ENCODE measurements around the gene POM121L12.

Gene POM121L12
- total RNA-seq, result 0 reads per million in 2 experiments

DNA sequence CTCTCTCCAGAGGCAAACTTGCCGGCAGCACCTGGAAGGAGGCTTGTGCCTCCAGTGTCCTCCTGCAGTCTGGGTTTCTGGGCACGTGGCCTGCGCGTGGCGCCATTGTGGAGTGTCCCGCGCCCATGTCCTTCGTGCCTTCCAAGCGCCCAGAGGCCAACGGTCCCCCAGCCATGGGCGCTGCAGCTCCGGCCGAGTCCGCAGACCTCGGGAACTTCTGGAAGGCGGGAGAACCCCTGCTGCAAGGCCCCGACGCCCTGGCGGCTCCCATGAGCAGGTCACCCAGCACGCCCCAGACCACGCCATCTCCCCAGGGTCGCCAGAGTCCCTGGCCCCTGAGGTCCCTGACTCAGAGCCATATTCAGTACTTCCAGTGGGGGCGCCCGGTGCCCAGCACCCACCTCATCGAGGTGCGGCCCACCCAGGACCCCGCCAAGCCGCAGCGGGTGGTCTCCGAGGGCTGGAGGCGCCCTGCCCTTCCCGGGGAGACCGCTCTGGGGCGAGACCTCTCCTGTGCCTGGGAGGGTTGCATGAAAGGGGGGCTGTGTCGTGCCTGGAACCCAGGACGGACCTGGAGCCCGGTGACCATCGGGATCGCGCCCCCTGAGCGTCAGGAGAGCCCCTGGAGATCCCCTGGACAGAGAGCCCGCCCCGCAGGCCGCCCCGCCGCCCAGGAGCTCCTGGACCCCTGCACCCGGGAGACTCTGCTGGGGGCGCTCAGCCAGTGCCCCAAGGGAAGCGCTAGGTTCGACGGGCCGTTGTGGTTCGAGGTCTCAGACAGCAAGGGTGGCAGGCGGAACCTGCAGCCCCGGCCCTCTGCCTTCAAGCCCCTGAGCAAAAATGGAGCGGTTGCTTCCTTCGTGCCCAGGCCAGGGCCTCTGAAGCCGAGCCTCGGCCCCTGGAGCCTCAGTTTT, at the start of gene POM121L12:
Gene POM121L12 (plus strand): TSS at position 135 of the 914 bp plus-strand sequence. CDS start 39 bp downstream, at position 174.
- DNase-seq (ENCODE audit: low read depth), result no peak

DNA sequence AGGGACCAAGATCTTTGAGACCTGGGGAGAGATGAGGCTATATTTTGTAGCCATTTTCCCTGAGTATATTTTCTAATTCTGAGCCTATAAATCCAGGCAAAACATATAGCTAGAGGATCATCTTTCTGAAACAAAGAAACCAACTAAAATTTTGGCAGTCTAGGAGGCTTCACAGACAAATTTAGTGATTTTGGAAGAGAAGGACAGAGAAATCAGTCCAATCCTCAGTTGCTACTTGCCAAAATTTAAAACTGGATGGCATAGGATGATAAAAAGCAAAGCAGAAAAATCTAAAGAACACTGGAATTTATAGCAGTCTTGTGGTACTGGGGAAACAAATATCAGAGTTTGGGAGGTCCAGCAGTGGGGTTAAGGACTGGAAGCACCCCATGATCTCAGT, 43.4 kb upstream of the POM121L12 start:
- DNase-seq (ENCODE audit: low read depth), result no peak

DNA sequence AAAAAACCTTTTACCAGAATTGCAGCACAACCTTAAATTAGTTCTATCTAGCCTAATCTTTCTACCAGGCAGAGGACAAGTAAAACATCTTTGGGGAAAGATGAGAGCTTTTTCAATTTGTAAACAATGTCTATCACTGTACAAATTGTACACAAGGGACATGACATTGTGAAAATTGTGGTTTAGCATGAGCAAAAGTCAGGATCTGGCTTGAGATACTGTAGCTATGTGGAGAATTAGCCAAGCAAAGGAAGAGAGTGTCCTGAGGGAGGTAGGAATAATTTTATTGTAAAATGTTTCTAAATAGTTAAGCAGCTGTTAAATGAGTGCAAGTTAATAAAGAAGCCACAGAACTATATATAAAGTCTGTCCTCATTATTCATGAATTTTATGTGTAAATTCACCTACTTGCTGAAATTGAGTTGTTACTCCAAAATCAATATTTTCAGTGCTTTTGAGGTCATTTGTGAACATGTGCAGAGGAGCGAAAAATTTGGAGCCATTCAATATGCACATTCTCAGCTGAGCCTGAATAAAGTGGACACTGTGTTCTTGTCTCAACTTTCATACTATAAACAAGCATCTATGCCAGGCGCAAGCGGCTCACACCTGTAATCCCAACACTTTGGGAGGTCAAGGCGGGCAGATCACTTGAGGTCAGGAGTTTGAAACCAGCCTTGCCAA, 42.8 kb upstream of the POM121L12 start:
- DNase-seq (ENCODE audit: low read depth), result no peak

DNA sequence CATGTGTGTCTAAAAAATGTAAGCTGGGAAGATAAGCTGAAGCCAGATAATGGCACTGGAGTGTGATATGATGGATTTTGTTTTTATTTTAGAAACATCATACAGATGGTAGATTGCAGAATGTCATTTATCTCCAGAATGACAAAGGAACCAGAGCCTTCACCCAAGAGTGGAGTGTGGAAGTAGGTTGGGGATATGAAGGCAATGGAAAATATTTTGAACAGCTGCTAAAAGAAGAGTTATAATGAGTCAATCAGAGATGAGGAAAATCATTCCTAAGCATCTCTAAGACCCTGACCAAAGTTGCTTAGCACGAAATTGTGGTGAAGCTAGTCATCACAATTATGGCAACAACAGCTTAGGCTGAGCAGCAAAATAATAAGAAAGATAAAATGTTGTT, 39.8 kb upstream of the POM121L12 start:
- DNase-seq (ENCODE audit: low read depth), result no peak

DNA sequence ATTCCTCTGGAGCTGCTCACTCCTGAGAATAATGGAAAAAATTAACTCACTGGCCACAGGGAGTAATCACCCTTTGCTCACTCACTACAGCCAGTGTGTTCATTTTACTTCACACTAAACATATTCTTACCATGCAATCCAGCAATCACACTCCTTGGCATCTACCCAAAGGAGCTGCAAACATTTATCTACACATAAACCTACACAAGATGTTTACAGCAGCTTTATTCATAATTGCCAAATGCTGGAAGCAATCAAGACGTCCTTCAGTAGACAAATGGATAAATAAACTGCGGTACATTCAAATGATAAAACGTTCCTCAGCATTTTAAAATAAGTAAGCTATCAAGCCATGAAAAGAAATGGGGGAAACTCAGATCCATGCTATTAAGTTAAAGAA, 34.2 kb upstream of the POM121L12 start:
- DNase-seq (ENCODE audit: low read depth), result no peak

DNA sequence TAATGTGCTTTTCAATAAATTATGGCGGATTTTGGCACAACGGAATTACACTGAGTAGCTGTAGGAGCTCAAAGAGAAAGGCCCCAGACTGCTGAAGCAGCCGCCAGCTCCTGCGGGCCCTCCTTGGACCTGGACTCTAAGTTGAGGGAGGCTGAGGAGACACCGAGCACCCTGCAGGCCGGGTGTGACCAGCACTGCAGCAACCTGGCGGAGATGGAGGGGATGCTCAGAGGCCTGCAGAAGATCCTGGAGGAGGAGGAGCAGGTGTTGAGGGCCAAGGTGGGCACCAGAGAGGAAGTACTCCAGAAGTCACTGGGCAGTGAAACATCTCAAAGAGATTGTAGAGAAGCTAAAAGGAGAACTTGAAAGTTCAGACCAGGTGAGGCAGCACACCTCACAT, 33.0 kb upstream of the POM121L12 start:
- DNase-seq (ENCODE audit: low read depth), result no peak

DNA sequence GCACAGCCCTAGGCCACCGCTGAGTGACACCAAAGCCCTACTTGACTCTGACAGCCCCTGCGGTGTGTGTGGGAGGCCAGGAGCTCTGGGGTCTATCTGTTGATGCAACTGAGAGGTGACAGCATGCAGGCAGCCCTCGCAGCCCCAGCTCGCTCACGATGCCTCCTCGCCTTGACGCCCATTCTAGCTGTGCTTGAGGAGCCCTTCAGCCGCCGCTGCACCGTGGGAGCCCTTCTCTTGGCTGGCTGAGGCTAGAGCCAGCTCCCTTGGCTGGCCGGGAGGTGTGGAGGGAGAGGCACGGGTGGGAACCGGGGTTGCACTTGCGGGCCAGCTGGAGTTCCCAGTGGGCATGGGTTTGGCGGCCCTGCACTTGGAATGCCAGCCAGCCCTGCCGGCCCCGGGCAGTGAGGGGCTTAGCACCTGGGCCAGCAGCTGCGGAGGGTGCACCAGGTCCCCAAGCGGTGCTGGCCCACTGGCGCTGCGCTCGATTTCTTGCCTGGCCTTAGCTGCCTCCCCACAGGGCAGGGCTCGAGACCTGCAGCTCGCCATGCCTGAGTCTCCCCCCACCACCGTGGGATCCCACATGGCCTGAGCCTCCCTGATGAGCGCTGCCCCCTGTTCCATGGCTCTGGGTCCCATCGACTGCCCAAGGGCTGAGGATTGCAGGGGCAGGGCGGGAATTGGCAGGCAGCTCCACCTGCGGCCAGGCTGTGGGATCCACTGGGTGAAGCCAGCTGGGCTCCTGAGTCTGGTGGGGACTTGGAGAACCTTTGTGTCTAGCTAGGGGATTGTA, 31.6 kb upstream of the POM121L12 start:
- DNase-seq (ENCODE audit: low read depth), result no peak

DNA sequence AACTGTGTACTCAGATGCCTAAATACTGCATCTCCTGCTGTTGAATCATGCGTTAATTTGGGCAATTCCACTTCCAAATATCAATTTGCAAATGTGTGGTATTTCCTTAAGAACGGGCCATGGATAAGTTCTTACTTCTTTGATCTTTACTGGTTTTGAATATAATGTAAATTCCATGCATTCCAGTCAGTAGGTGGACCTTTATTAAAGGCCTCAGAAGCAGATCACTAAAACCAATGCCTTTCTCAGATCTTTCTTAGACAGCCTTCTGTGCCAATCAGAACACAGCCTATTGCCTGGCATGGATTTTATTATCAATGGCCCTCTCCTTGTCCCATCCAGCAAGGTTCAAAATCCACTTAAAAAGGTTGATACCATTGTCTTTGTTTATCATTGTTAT, 21.5 kb upstream of the POM121L12 start:
- DNase-seq (ENCODE audit: low read depth), result no peak

DNA sequence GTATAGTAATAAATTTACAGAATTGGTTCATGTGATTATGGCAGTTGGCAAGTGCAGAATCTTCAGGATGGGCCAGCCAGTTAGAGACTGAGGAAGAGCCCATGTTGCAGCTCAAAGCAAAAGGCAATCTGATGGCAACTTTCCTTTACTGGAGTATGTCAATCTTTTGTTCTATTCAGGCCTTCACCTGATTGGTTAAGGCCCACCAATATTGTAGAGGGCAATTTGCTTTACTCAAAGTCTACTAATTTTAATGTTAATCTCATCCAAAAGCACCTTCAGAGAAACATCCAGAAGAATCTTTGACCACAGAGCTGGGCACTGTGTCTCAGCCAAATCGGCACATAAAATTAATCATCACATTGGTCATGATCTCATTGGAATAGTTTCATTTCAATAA, 20.0 kb upstream of the POM121L12 start:
- DNase-seq (ENCODE audit: low read depth), result no peak

DNA sequence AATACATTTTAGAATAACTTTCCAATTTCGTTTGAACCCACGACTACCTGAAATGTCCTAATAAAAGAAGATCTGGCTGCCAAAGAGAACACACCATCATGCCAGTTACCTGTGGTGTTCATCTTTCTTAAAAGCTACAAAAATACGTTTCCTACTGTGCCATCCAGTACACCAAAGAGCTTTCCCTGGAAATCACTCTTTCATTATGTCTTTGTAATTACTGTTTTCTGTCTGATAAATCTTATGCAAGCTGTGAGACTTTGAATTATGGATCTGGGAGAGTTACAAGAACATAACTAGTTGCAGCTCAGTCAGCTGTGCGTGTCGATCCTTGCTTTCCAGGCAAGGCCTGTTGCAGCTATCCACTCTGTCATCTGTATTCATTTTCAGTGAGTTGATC, 12.5 kb upstream of the POM121L12 start:
- no peak for DNase-seq (ENCODE audit: low read depth)

DNA sequence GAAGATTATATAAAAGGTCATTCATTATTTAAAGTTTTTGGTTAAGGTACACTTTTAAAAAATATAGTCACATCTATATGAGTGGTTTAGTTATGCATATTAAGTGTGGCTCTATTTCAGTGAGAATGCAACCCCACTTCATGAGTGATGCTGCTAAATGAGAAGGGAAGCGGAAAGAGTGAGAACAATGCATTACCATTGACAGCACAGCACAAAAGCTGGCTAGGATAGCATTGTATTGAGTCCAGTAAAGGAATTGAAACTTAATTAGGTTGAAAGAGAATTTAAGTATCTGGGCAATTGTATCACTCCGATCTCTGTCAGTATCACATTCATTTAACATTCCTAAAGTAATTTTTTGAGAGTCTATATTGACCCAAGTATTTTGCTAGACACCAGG, 13.2 kb downstream of the POM121L12 start:
- DNase-seq (ENCODE audit: low read depth), result no peak

DNA sequence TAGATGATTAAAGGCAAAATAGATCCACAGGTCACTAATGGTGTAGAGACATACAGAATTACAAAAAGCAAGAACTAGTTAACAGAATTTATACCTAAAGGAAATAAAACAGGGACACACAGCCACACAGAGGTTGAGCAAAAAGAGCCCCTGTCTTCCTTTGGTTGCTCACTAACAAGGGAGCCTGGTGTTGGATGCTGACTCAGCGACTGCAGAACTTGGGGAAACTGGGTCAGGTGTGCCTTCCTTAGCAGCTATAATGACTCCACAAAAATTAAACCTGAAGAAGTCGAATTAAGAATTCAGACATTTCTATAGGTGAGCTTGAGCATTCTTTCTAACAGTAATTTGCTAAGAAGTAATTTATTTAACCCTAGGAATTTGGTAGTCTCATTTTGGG, 15.0 kb downstream of the POM121L12 start:
- no peak for DNase-seq (ENCODE audit: low read depth)

DNA sequence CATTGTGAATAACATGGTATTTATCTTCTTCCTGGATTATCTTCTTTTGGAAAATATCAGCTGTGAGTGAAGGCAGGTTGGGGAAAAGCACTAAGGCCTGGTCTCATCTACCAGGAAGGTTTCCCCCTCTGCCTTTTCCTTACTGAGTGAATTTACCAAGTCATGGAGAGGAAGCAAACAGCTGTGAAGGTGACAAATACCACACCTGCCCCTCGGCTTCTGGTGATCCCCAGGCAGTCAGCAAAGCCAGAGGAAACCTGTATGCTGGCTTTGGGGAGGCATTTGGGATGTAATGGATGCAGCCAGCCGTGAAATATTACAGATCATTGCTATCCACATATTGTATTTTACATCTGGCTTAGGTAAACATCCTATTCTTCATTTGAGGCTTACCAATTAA, 24.2 kb downstream of the POM121L12 start:
- no peak for DNase-seq (ENCODE audit: low read depth)

DNA sequence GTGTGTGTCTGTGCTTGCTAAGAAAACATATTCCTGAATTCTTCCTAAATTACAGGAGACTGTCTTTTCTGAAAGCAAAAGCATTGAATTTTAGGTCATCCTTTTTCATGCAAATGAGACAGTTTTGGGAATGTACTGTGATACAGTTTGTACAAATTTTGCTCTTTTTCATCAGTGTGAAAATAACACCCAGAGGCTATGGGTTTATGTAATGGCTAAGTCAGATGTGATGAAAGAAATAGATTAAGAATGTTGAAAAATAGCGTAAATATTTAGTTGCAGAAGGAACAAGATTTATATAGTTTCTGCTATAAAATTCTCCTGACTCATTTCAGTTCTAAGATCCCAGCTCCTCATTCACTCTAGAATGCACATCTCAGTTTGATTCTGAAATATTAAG, 24.6 kb downstream of the POM121L12 start:
- DNase-seq (ENCODE audit: low read depth), result no peak

DNA sequence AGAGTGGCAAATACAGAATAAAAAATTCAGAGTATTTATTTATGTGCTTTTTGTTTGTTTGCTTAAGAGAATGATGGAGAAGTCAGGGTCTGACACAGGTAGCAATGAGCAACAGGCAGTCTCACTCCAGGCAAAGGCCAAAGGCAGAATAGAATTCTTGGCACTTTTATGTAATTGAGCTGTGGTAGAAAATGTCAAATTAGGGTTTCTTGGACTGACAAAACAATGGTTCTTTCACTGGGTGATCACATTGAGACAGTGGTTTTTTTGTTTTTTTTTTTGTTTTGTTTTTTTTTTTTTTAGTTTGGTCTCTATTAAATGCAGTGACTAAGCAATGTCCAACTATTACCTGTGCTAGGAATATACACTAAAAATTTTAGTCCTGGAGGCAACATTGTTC, 27.4 kb downstream of the POM121L12 start:
- no peak for DNase-seq (ENCODE audit: low read depth)

DNA sequence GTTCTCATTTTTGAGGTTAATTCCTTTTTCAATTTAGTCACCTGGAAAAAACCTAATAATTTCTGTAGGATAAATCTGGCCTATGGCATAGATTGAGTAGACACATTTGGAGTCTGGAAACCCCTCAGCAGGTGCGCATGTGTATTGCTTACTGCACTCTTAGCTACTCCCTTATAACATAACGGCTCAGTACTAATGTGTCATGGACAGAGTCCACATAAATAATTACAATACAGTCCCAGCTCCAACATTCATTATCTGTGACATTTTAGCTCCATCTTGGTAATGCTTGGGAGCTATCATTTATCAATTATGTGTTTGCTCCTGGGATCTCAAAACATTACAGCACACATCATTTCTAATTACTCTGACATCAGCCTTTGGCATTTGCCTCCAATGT, 33.2 kb downstream of the POM121L12 start:
- no peak for DNase-seq (ENCODE audit: low read depth)

DNA sequence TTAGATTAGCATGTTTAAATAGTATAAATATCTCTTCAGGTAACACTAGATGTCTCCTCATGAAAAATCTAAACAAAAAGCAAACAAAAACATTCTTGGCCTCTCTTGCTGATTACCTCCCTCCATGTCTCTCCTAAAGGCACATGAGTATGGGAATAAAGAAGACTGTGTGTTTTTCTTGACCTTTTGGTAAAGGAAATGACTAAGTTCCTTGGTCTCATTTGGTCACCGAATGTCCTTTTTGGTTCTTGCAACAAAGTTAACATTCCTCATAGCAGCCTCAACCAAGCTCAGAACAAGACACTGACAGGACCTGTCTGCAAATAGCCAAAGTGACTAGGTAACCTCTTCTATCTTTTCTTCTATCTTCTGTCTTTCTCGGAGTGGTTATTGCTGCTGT, 35.5 kb downstream of the POM121L12 start:
- DNase-seq (ENCODE audit: low read depth), result no peak
